Tibial artery (tissue), 4 donors: ENCODE results near the gene SPATA20.

Experiments
- DNase-seq, 2 donors: peaks; one replicate each; pipeline ENCODE4 v3.0.0-alpha.2; 2019
- H3K27ac ChIP-seq, 2 donors: fragments of 200-600 bp; sonication (generic) in 1 of 2; 1 replicate in 1 of 2; 2 replicates in 1 of 2; pipeline ENCODE4 v1.5.1; 2018 to 2019; ENCODE audit warnings: mild to moderate bottlenecking in 1 of 2
- H3K27me3 ChIP-seq, 2 donors: fragments of 200-600 bp; sonication (generic) in 1 of 2; one replicate each; pipeline versions ENCODE4 v1.5.1 to v1.6.0; 2016 to 2019
- H3K36me3 ChIP-seq, 3 donors: fragments of 200-600 bp; sonication (generic) in 2 of 3; one replicate each; pipeline ENCODE4 v1.5.1; 2016 to 2019; ENCODE audit warnings: mild to moderate bottlenecking in 2 of 3
- H3K4me1 ChIP-seq, 4 donors: fragments of 200-600 bp; sonication (generic) in 2 of 4; 1 replicate in 3 of 4; 2 replicates in 1 of 4; pipeline ENCODE4 v1.5.1; 2016 to 2019
- H3K4me3 ChIP-seq, 2 donors: fragments of 200-600 bp; sonication (generic) in 1 of 2; 1 replicate in 1 of 2; 2 replicates in 1 of 2; pipeline ENCODE4 v1.5.1; 2018 to 2019; ENCODE audit warnings: mild to moderate bottlenecking in 2 of 2
- H3K9me3 ChIP-seq, 3 donors: fragments of 200-600 bp; sonication (generic) in 1 of 3; one replicate each; pipeline ENCODE4 v1.5.1; 2016 to 2019
- CTCF ChIP-seq, 2 experiments: fragments of 200-600 bp in 1 of 2; fragments of 450-650 bp in 1 of 2; IDR thresholded peaks; one replicate each; pipeline ENCODE4 v1.5.1; 2017 to 2019; ENCODE audit warnings: antibody characterized with exemption in 2 of 2, mild to moderate bottlenecking in 1 of 2, moderate library complexity in 1 of 2
- intact Hi-C: fragments of 100-400 bp; cut with DNase I; formaldehyde crosslinking; loops from one replicate; pipeline ENCODE4 v1.15.0; 2023; ENCODE audit warnings: low total_unique reads

The SPATA20 gene

GRCh38 chr17:50582741-50583140, 35.8 kb downstream of the SPATA20 start:
- Histone ChIP-seq H3K4me3 (no peak overlapping the region), H3K36me3 (no peaks in the 10 kb centered on the region), H3K27me3 (peaks cover 0 to 29% of the 10 kb centered on the region in 2 donors), H3K9me3 (no peaks in the 10 kb centered on the region), H3K4me1 (no peaks in the 10 kb centered on the region), H3K27ac (no peak overlapping the region)
- intact Hi-C loops: no loop called here
- DNase-seq: no peak
- no peak for TF ChIP-seq CTCF (IDR thresholded peaks at IDR 0.05)

GRCh38 chr17:50583641-50584040, 36.7 kb downstream of the SPATA20 start:
- H3K4me3 ChIP-seq: no peak overlapping the region
- no peak for DNase-seq

GRCh38 chr17:50584116-50584515, 37.1 kb downstream of the SPATA20 start:
- DNase-seq: no peak
- Histone ChIP-seq H3K27ac (no peak overlapping the region), H3K4me3 (no peak overlapping the region), H3K36me3 (no peaks in the 10 kb centered on the region), H3K4me1 (peaks cover 0 to 8% (median 7%) of the 10 kb centered on the region in 4 donors), H3K9me3 (no peaks in the 10 kb centered on the region), H3K27me3 (peaks cover 0 to 21% of the 10 kb centered on the region in 2 donors)
- intact Hi-C loops: no loop called here
- TF ChIP-seq CTCF (IDR thresholded peaks at IDR 0.05): no peak

More at GRCh38 chr17:50583641-50584040, 36.7 kb downstream of the SPATA20 start:
- no peaks in the 10 kb centered on the region for H3K36me3 ChIP-seq
- H3K4me1 ChIP-seq: peaks cover 0 to 3% (median 2%) of the 10 kb centered on the region in 4 donors
- H3K9me3 ChIP-seq: no peaks in the 10 kb centered on the region
- intact Hi-C loops: no loop called here
- TF ChIP-seq CTCF (IDR thresholded peaks at IDR 0.05): no peak
- no peak overlapping the region for H3K27ac ChIP-seq
- peaks cover 0 to 21% of the 10 kb centered on the region in 2 donors for H3K27me3 ChIP-seq

GRCh38 chr17:50584749-50585148, 37.8 kb downstream of the SPATA20 start:
- Histone ChIP-seq H3K36me3 (no peaks in the 10 kb centered on the region), H3K4me1 (peaks cover 0 to 14% (median 13%) of the 10 kb centered on the region in 4 donors), H3K9me3 (no peaks in the 10 kb centered on the region), H3K27me3 (peaks cover 0 to 17% of the 10 kb centered on the region in 2 donors), H3K4me3 (no peak overlapping the region), H3K27ac (no peak overlapping the region)
- TF ChIP-seq CTCF (IDR thresholded peaks at IDR 0.05): no peak
- no peak for DNase-seq
- intact Hi-C loops: no loop called here

GRCh38 chr17:50585346-50585745, 38.4 kb downstream of the SPATA20 start:
- intact Hi-C loops: no loop called here
- H3K27ac ChIP-seq: no peak overlapping the region
- H3K4me1 ChIP-seq: peaks cover 0 to 20% (median 16%) of the 10 kb centered on the region in 4 donors
- H3K9me3 ChIP-seq: no peaks in the 10 kb centered on the region
- H3K36me3 ChIP-seq: no peaks in the 10 kb centered on the region
- no peak for TF ChIP-seq CTCF (IDR thresholded peaks at IDR 0.05)
- no peak overlapping the region for H3K4me3 ChIP-seq
- H3K27me3 ChIP-seq: peaks cover 0 to 11% of the 10 kb centered on the region in 2 donors
- no peak for DNase-seq

- intact Hi-C loops: no loop called here
- no peak for DNase-seq
- Histone ChIP-seq H3K4me1 (peaks cover 0 to 24% (median 16%) of the 10 kb centered on the region in 4 donors), H3K27ac (no peak overlapping the region), H3K9me3 (no peaks in the 10 kb centered on the region), H3K27me3 (peaks cover 0 to 5% of the 10 kb centered on the region in 2 donors), H3K36me3 (no peaks in the 10 kb centered on the region), H3K4me3 (no peak overlapping the region)
- no peak for TF ChIP-seq CTCF (IDR thresholded peaks at IDR 0.05)
Observed at GRCh38 chr17:50585891-50586290, 38.9 kb downstream of the SPATA20 start.
